Stomach (tissue), 9 donors: ENCODE measurements around the gene CIC. TPM values are rescaled to one million over a fixed set of nuclear protein-coding genes. Genes with fewer than 3 reads are reported as not detected.

Experiments used
- DNase-seq, 2 donors: peaks; one replicate each; pipeline versions ENCODE4 v3.0.0 to v3.0.0-alpha.2; 2013 to 2019
- H3K27ac ChIP-seq, 5 donors: fragments of 200-600 bp in 4 of 5; sonication (generic) in 4 of 5; one replicate each; pipeline ENCODE4 v1.5.1; 2013 to 2019; ENCODE audit warnings: mild to moderate bottlenecking in 1 of 5, moderate library complexity in 1 of 5
- H3K27me3 ChIP-seq, 3 donors: fragments of 200-600 bp; sonication (generic); one replicate each; pipeline ENCODE4 v1.5.1; 2017 to 2019; ENCODE audit warnings: mixed run types in 1 of 3
- H3K36me3 ChIP-seq, 4 donors: fragments of 200-600 bp; sonication (generic); 1 replicate in 3 of 4; 2 replicates in 1 of 4; pipeline ENCODE4 v1.5.1; 2016 to 2019
- H3K4me1 ChIP-seq, 4 donors: fragments of 200-600 bp; sonication (generic); one replicate each; pipeline ENCODE4 v1.5.1; 2016 to 2019
- H3K4me3 ChIP-seq, 4 donors: fragments of 200-600 bp; sonication (generic) in 3 of 4; one replicate each; pipeline ENCODE4 v1.5.1; 2016 to 2019; ENCODE audit warnings: mild to moderate bottlenecking in 1 of 4
- H3K9me3 ChIP-seq, 4 donors: fragments of 200-600 bp; sonication (generic); one replicate each; pipeline ENCODE4 v1.5.1; 2016 to 2019
- CTCF ChIP-seq, 7 experiments: fragments of 450-650 bp in 4 of 7; fragments of 200-600 bp in 3 of 7; sonication (generic) in 3 of 7; IDR thresholded peaks; one replicate each; pipeline ENCODE4 v1.5.1; 2016 to 2019; ENCODE audit warnings: antibody characterized with exemption in 7 of 7, control low read depth in 2 of 7, mild to moderate bottlenecking in 1 of 7
- EP300 ChIP-seq: sonication (generic); formaldehyde crosslinking; IDR thresholded peaks from one replicate; pipeline ENCODE4 v1.6.1; 2017; ENCODE audit warnings: antibody characterized with exemption
- POLR2A ChIP-seq, 4 donors: fragments of 450-650 bp; IDR thresholded peaks; one replicate each; pipeline ENCODE4 v1.6.1; 2016; ENCODE audit warnings: antibody characterized with exemption in 4 of 4, control low read depth in 2 of 4, mild to moderate bottlenecking in 1 of 4, moderate library complexity in 1 of 4
- POLR2AphosphoS5 ChIP-seq, 3 donors: sonication (generic); formaldehyde crosslinking; IDR thresholded peaks; one replicate each; pipeline ENCODE4 v1.6.1; 2016; ENCODE audit warnings: antibody characterized with exemption in 3 of 3
- WGBS, 5 donors: extraction: QIAGEN DNeasy Blood & Tissue Kit in 3 of 5; methylation state at CpG; one replicate each; pipeline versions ENCODE4 v1.1.5 to v1.1.7; 2013 to 2018; 5-methylcytosine and 5-hydroxymethylcytosine counted together
- intact Hi-C: fragments of 100-400 bp; cut with DNase I; formaldehyde crosslinking; loops from one replicate; pipeline ENCODE4 v1.15.1; 2023; ENCODE audit warnings: low total_unique reads
- polyA plus RNA-seq, 3 donors: library from polyadenylated mRNA; stranded (reverse); fragments of 200-250 nt; gene quantifications; one replicate each; pipeline ENCODE4 v1.2.3, GENCODE V29; 2013
- total RNA-seq, 5 donors: library from RNA; depleted of rRNA; stranded (reverse); fragments of >200 nt; gene quantifications; one replicate each; pipeline versions ENCODE4 v1.1.0 to v1.2.3, GENCODE V29; 2014 to 2016
- donor health status: healthy with polysubstance abuse.
- donor health status: Bipolar disorder and iron deficiency.
- donor health status: healthy.

The CIC gene
- total and polyA plus RNA-seq, 8 donors: 15.4 to 60.3 (median 26.6) TPM

GRCh38 chr19:42249149-42249750 is 19.8 kb upstream of the CIC start:
- no peak for DNase-seq
- Histone ChIP-seq H3K36me3 (peaks cover 17 to 36% (median 26%) of the 10 kb centered on the region in 4 donors), H3K4me1 (peaks cover 46 to 84% (median 61%) of the 10 kb centered on the region in 4 donors), H3K27me3 (no peaks in the 10 kb centered on the region), H3K4me3 (no peak overlapping the region), H3K27ac (peak overlapping the region in 4 of 5 donors; percentile 99 to 100 (median 100)), H3K9me3 (no peaks in the 10 kb centered on the region)
- TF ChIP-seq EP300 (no peak), POLR2A (IDR thresholded peaks at IDR 0.05) (no peak), POLR2AphosphoS5 (IDR thresholded peaks at IDR 0.05) (no peak), CTCF (IDR thresholded peaks at IDR 0.05) (no peak)
- intact Hi-C loops: loop anchor here (5.0 kb wide), 1 partner anchor 38 kb away; no protein-coding TSS in a partner anchor
- WGBS, 5 donors: 82 to 92% (median 88%) methylated on average over 29 to 36 of the region's 36 CpGs

- DNase-seq: no peak
- intact Hi-C loops: loop anchor here (5.0 kb wide), 1 partner anchor 38 kb away; no protein-coding TSS in a partner anchor
- WGBS, 5 donors: 68 to 84% (median 77%) methylated on average over 6 of the region's 6 CpGs
- Histone ChIP-seq H3K36me3 (peaks cover 17 to 36% (median 26%) of the 10 kb centered on the region in 4 donors), H3K27me3 (no peaks in the 10 kb centered on the region), H3K4me3 (no peak overlapping the region), H3K9me3 (no peaks in the 10 kb centered on the region), H3K4me1 (peaks cover 45 to 83% (median 61%) of the 10 kb centered on the region in 4 donors), H3K27ac (peak overlapping the region in 4 of 5 donors; percentile 99 to 100 (median 100))
- no peak for TF ChIP-seq CTCF (IDR thresholded peaks at IDR 0.05)
- TF ChIP-seq POLR2A (IDR thresholded peaks at IDR 0.05): no peak
- no peak for TF ChIP-seq EP300
- TF ChIP-seq POLR2AphosphoS5 (IDR thresholded peaks at IDR 0.05): no peak
Measured at GRCh38 chr19:42249769-42250168, 19.3 kb upstream of the CIC start.

- Histone ChIP-seq H3K27ac (peak overlapping the region; percentile 47 to 100 (median 99)), H3K27me3 (no peaks in the 10 kb centered on the region), H3K4me1 (peaks cover 42 to 79% (median 59%) of the 10 kb centered on the region in 4 donors), H3K36me3 (peaks cover 17 to 36% (median 26%) of the 10 kb centered on the region in 4 donors), H3K9me3 (no peaks in the 10 kb centered on the region), H3K4me3 (peak overlapping the region; percentile 7 to 93 (median 22))
- no peak for DNase-seq
- WGBS, 5 donors: 58 to 70% (median 65%) methylated on average over 15 of the region's 15 CpGs
- intact Hi-C loops: no loop called here
- TF ChIP-seq POLR2A (IDR thresholded peaks at IDR 0.05): no peak
- TF ChIP-seq POLR2AphosphoS5 (IDR thresholded peaks at IDR 0.05): no peak
- no peak for TF ChIP-seq EP300
- TF ChIP-seq CTCF (IDR thresholded peaks at IDR 0.05): no peak
Measured at GRCh38 chr19:42250183-42250665, 18.8 kb upstream of the CIC start.

- peaks cover 40 to 79% (median 61%) of the 10 kb centered on the region in 4 donors for H3K4me1 ChIP-seq
- no peaks in the 10 kb centered on the region for H3K27me3 ChIP-seq
- intact Hi-C loops: no loop called here
- TF ChIP-seq EP300 (no peak), CTCF (IDR thresholded peaks at IDR 0.05) (no peak), POLR2A (IDR thresholded peaks at IDR 0.05) (no peak), POLR2AphosphoS5 (IDR thresholded peaks at IDR 0.05) (no peak)
- 17 to 25% (median 19%) methylated on average over 12 to 19 of the region's 19 CpGs for WGBS, 5 donors
- H3K9me3 ChIP-seq: no peaks in the 10 kb centered on the region
- H3K27ac ChIP-seq: peak overlapping the region; percentile 47 to 100 (median 99)
- DNase-seq: peak in 1 of 2 donors; percentile 69
- peak overlapping the region; percentile 7 to 93 (median 22) for H3K4me3 ChIP-seq
- H3K36me3 ChIP-seq: peaks cover 17 to 36% (median 26%) of the 10 kb centered on the region in 4 donors
Measured at GRCh38 chr19:42250666-42251531, 18.2 kb upstream of the CIC start.
